Measurements from ENCODE around the gene RFLNA.

DNA sequence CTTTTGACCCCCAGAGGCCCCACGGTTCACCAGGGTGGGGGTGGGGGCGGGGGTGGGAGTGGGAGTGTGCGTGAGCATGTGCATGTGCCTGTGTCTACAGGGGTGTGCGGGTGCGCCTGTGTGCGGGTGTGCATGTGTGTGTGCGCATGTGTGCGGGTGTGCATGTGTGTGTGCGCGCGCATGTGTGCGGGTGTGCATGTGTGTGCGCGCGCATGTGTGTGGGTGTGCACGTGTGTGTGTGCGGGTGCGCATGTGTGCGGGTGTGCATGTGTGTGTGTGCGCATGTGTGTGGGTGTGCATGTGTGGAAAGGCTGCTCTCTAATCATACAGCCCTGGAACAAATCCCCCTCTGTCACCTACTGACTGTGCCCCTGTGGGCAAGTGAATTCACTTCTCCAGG, 38.8 kb downstream of the RFLNA start:
- TF ChIP-seq, protein P1, sequence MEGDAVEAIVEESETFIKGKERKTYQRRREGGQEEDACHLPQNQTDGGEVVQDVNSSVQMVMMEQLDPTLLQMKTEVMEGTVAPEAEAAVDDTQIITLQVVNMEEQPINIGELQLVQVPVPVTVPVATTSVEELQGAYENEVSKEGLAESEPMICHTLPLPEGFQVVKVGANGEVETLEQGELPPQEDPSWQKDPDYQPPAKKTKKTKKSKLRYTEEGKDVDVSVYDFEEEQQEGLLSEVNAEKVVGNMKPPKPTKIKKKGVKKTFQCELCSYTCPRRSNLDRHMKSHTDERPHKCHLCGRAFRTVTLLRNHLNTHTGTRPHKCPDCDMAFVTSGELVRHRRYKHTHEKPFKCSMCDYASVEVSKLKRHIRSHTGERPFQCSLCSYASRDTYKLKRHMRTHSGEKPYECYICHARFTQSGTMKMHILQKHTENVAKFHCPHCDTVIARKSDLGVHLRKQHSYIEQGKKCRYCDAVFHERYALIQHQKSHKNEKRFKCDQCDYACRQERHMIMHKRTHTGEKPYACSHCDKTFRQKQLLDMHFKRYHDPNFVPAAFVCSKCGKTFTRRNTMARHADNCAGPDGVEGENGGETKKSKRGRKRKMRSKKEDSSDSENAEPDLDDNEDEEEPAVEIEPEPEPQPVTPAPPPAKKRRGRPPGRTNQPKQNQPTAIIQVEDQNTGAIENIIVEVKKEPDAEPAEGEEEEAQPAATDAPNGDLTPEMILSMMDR (IDR thresholded peaks at IDR 0.05) = no peak
- TF ChIP-seq EP300 (IDR thresholded peaks at IDR 0.05) = no peak
- TF ChIP-seq POLR2A (IDR thresholded peaks at IDR 0.05) = no peak
